ENCODE measurements around the gene PKMYT1. TPM values are rescaled to one million over a fixed set of nuclear protein-coding genes. Genes with fewer than 3 reads are reported as not detected.

The PKMYT1 gene
- total RNA-seq, 2 donors from 2014 or later = 125 to 193 TPM

GRCh38 chr16:2924901-2925755 is 55.1 kb downstream of the PKMYT1 start:
- no peaks in the 10 kb centered on the region for H3K36me3 Mint-ChIP-seq
- H3K27ac Mint-ChIP-seq = no peak overlapping the region
- ATAC-seq (no peak), DNase-seq (ENCODE audit: low spot score in 2 of 2) (no peak)
- no peaks in the 10 kb centered on the region for H3K9me3 Mint-ChIP-seq

DNA sequence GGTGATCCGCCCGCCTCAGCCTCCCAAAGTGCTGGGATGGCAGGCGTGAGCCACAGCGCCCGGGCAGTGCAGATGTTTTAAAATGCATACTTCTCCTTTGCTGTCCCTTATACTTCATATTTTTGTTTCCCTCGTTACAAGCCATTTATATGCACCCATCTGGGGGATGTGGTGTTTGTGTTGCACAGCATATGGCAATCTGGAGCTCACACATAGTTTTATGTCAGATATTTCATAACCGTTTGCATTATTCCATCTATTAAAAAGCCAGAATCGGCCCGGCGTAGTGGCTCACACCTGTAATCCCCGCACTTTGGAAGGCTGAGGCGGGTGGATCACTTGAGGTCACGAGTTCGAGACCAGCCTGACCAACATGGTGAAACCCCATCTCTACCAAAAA is 56.8 kb downstream of the PKMYT1 start:
- Mint-ChIP-seq H3K27ac (no peak overlapping the region), H3K9me3 (no peaks in the 10 kb centered on the region), H3K36me3 (peaks cover 0 to 6% of the 10 kb centered on the region in 2 donors)
- DNase-seq (ENCODE audit: low spot score in 2 of 2) (no peak), ATAC-seq (no peak)

Other genes starting within 250 kb of the PKMYT1 start
- 100 to 1,000 TPM; 624 to 790 TPM for gene SRRM2, start 227.8 kb downstream of the PKMYT1 start, total RNA-seq
- gene ELOB, start 203.2 kb downstream of the PKMYT1 start, total RNA-seq = 100 to 1,000 TPM; 218 to 224 TPM
- gene PRSS33, start 192.9 kb downstream of the PKMYT1 start, total RNA-seq = not detected
- not detected for gene PRSS41, start 182.0 kb downstream of the PKMYT1 start, total RNA-seq
- 1 to 10 TPM; 1.8 to 2.4 TPM for gene PRSS21, start 163.2 kb downstream of the PKMYT1 start, total RNA-seq
- gene ZG16B, start 150.1 kb downstream of the PKMYT1 start, total RNA-seq = 1 to 10 TPM in 1 of 2 donors, under 1 TPM in 1; 0.48 to 1.4 TPM
- gene PRSS22, start 122.3 kb downstream of the PKMYT1 start, total RNA-seq = under 1 TPM in 1 of 2 donors, not detected in 1; 0.34 TPM
- 10 to 100 TPM in 1 of 2 donors, 1 to 10 TPM in 1; 9.4 to 17.4 TPM for gene FLYWCH2, start 97.2 kb downstream of the PKMYT1 start, total RNA-seq
- gene FLYWCH1, start 68.5 kb downstream of the PKMYT1 start, total RNA-seq = 10 to 100 TPM; 28.8 to 55.4 TPM
- gene KREMEN2, start 16.2 kb downstream of the PKMYT1 start, total RNA-seq = not detected
- gene PAQR4, start 11.1 kb downstream of the PKMYT1 start, total RNA-seq = 10 to 100 TPM; 24.0 to 31.6 TPM
- gene CLDN9, start 32.5 kb upstream of the PKMYT1 start, total RNA-seq = under 1 TPM in 1 of 2 donors, not detected in 1; 0.11 TPM
- gene CLDN6, start 37.7 kb upstream of the PKMYT1 start, total RNA-seq = not detected
- gene TNFRSF12A, start 39.9 kb upstream of the PKMYT1 start, total RNA-seq = 10 to 100 TPM in 1 of 2 donors, 1 to 10 TPM in 1; 7.6 to 14.6 TPM
- 10 to 100 TPM; 40.9 to 47.3 TPM for gene HCFC1R1, start 43.5 kb upstream of the PKMYT1 start, total RNA-seq
- 10 to 100 TPM; 35.3 to 65.2 TPM for gene THOC6, start 43.6 kb upstream of the PKMYT1 start, total RNA-seq
- 1 to 10 TPM in 1 of 2 donors, not detected in 1; 2.9 TPM for gene BICDL2, start 56.5 kb upstream of the PKMYT1 start, total RNA-seq
- 1 to 10 TPM; 1.8 to 2.0 TPM for gene MMP25, start 66.1 kb upstream of the PKMYT1 start, total RNA-seq
- 1,000 to 10,000 TPM; 2,042 to 3,291 TPM for gene IL32, start 85.2 kb upstream of the PKMYT1 start, total RNA-seq
- under 1 TPM; 0.14 to 0.68 TPM for gene ZSCAN10, start 118.8 kb upstream of the PKMYT1 start, total RNA-seq
- gene ZNF205, start 132.1 kb upstream of the PKMYT1 start, total RNA-seq = under 1 TPM in 1 of 2 donors, not detected in 1; 0.18 TPM
- gene ZNF213, start 154.6 kb upstream of the PKMYT1 start, total RNA-seq = 1 to 10 TPM; 6.1 to 8.2 TPM
- gene OR1F1, start 207.8 kb upstream of the PKMYT1 start, total RNA-seq = not detected

Data from activated naive CD4-positive, alpha-beta T cell treated with anti-CD3 and anti-CD28 coated beads, Interleukin-2, amount 50 U/mL, for 72 hours (primary cell).